Fibroblast of lung (primary cell): ENCODE measurements around the gene RRAS. TPM values are rescaled to one million over a fixed set of nuclear protein-coding genes. Genes with fewer than 3 reads are reported as not detected.

Experiments
- DNase-seq, 2 donors: peaks; one replicate each; pipeline versions ENCODE4 v3.0.0 to v3.0.0-alpha.2; 2010; ENCODE audit warnings: low read depth in 2 of 2
- H2AFZ ChIP-seq: 2 replicates; pipeline ENCODE4 v1.5.1; 2012; ENCODE audit warnings: low read length, control low read depth, inconsistent platforms
- H3K27ac ChIP-seq: 2 replicates; pipeline ENCODE4 v1.5.1; 2011; ENCODE audit warnings: low read length, control low read depth; ENCODE audit not compliant: insufficient read depth
- H3K27me3 ChIP-seq: 2 replicates; pipeline ENCODE4 v1.5.1; 2011; ENCODE audit warnings: mild to moderate bottlenecking, low read length; ENCODE audit not compliant: control insufficient read depth, insufficient read depth
- H3K36me3 ChIP-seq: 2 replicates; pipeline ENCODE4 v1.5.1; 2011; ENCODE audit warnings: low read length; ENCODE audit not compliant: control insufficient read depth, insufficient read depth
- H3K4me1 ChIP-seq: 2 replicates; pipeline ENCODE4 v1.5.1; 2011; ENCODE audit warnings: low read length; ENCODE audit not compliant: control insufficient read depth, insufficient read depth; ENCODE audit errors: extremely low read depth
- H3K4me2 ChIP-seq: 2 replicates; pipeline ENCODE4 v1.5.1; 2011; ENCODE audit warnings: low read length, control low read depth; ENCODE audit not compliant: insufficient read depth; ENCODE audit errors: extremely low read depth
- H3K4me3 ChIP-seq, 4 experiments: fragments of 200-600 bp in 1 of 4; sonication (generic) in 1 of 4; replicated peaks in 1 of 4; 2 replicates each; pipeline ENCODE4 v1.5.1; 2011 to 2016; ENCODE audit warnings: low read length in 4 of 4, low read depth in 3 of 4, mild to moderate bottlenecking in 3 of 4, control low read depth in 2 of 4, inconsistent platforms in 1 of 4, mixed read lengths in 1 of 4; ENCODE audit not compliant: insufficient read depth in 1 of 4; ENCODE audit errors: control extremely low read depth in 1 of 4
- H3K79me2 ChIP-seq: 2 replicates; pipeline ENCODE4 v1.5.1; 2012; ENCODE audit warnings: mild to moderate bottlenecking, low read length, inconsistent platforms; ENCODE audit not compliant: control insufficient read depth, insufficient read depth
- H3K9ac ChIP-seq: 2 replicates; pipeline ENCODE4 v1.5.1; 2011; ENCODE audit warnings: mild to moderate bottlenecking, low read length, control low read depth; ENCODE audit not compliant: insufficient read depth
- H3K9me3 ChIP-seq: 2 replicates; pipeline ENCODE4 v1.5.1; 2012; ENCODE audit warnings: low read depth, low read length; ENCODE audit not compliant: control insufficient read depth, insufficient read depth
- H4K20me1 ChIP-seq: 2 replicates; pipeline ENCODE4 v1.5.1; 2011; ENCODE audit warnings: low read length; ENCODE audit not compliant: control insufficient read depth, insufficient read depth; ENCODE audit errors: extremely low read depth
- EZH2 ChIP-seq: IDR thresholded peaks from 2 replicates; pipeline ENCODE4 v1.5.1; 2012; ENCODE audit warnings: low read length, control low read depth, mild to moderate bottlenecking; ENCODE audit errors: missing control alignments
- polyA plus RNA-seq, 2 donors: library from polyadenylated mRNA; depleted of rRNA in 1 of 2; stranded (reverse) in 1 of 2; unstranded in 1 of 2; fragments of >200 nt; gene quantifications; 2 replicates each; pipeline ENCODE4 v1.2.1, GENCODE V29; 2011 to 2012; ENCODE audit warnings: missing spikeins in 1 of 2
- total RNA-seq: library from RNA; depleted of rRNA; stranded (reverse); fragments of >200 nt; gene quantifications from 2 replicates; pipeline ENCODE4 v1.2.1, GENCODE V29; 2014
- TF ChIP-seq, protein P1 (sequence below), 2 donors: IDR thresholded peaks in 1 of 2; conservative IDR thresholded peaks in 1 of 2; 1 replicate in 1 of 2; 2 replicates in 1 of 2; pipeline ENCODE4 v1.5.1; 2011 to 2012; ENCODE audit warnings: low read length in 2 of 2, control low read depth in 1 of 2, inconsistent platforms in 1 of 2, low read depth in 1 of 2, mild to moderate bottlenecking in 1 of 2

Gene RRAS
- total and polyA plus RNA-seq, 2 donors (not counting 1 experiment from before 2014, with no cell fraction given) = 60.1 to 129 TPM

GRCh38 chr19:49651029-49651819 lies 11.3 kb upstream of the RRAS start:
- no peaks in the 10 kb centered on the region for H4K20me1 ChIP-seq
- no peaks in the 10 kb centered on the region for H3K9me3 ChIP-seq
- DNase-seq = no peak
- no peak overlapping the region for H3K4me3 ChIP-seq
- H3K79me2 ChIP-seq = peaks cover 17% of the 10 kb centered on the region
- no peak for TF ChIP-seq EZH2
- TF ChIP-seq, protein P1, sequence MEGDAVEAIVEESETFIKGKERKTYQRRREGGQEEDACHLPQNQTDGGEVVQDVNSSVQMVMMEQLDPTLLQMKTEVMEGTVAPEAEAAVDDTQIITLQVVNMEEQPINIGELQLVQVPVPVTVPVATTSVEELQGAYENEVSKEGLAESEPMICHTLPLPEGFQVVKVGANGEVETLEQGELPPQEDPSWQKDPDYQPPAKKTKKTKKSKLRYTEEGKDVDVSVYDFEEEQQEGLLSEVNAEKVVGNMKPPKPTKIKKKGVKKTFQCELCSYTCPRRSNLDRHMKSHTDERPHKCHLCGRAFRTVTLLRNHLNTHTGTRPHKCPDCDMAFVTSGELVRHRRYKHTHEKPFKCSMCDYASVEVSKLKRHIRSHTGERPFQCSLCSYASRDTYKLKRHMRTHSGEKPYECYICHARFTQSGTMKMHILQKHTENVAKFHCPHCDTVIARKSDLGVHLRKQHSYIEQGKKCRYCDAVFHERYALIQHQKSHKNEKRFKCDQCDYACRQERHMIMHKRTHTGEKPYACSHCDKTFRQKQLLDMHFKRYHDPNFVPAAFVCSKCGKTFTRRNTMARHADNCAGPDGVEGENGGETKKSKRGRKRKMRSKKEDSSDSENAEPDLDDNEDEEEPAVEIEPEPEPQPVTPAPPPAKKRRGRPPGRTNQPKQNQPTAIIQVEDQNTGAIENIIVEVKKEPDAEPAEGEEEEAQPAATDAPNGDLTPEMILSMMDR (conservative IDR thresholded peaks at IDR 0.05 in 1 of 2, IDR thresholded peaks at IDR 0.05 in 1 of 2; ENCODE audit: low read depth in 1 of 2, low read length in 2 of 2) = no peak
- peaks cover 37% of the 10 kb centered on the region for H3K36me3 ChIP-seq
- H2AFZ ChIP-seq = no peak overlapping the region
- H3K27ac ChIP-seq = no peak overlapping the region
- no peaks in the 10 kb centered on the region for H3K27me3 ChIP-seq
- no peak overlapping the region for H3K4me2 ChIP-seq
- no peak overlapping the region for H3K9ac ChIP-seq
- no peaks in the 10 kb centered on the region for H3K4me1 ChIP-seq

DNA sequence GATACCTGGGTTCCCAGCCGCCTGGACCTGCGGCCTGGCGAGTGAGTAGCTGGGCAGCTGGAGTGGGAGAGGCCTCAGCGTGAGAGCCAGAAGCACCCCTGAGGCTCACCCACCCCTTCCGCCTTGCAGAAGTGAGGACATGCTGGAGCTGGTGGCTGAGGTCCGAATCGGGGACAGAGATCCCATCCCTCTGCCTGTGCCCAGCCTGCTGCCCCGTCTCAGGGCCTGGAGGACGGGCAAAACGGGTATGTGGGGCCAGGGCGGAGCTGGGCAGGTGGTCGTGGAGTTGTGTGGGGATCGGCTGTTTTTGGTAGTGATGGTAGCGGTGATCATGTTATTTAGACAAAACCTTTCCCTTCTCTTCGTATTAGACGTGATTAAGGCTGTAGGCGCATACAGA lies 6.6 kb upstream of the RRAS start:
- Histone ChIP-seq H3K9ac (no peak overlapping the region), H3K4me3 (no peak overlapping the region), H4K20me1 (no peaks in the 10 kb centered on the region), H3K4me1 (peaks cover 4% of the 10 kb centered on the region), H3K27me3 (no peaks in the 10 kb centered on the region), H3K79me2 (peaks cover 58% of the 10 kb centered on the region), H3K4me2 (no peak overlapping the region), H2AFZ (no peak overlapping the region), H3K36me3 (peaks cover 25% of the 10 kb centered on the region), H3K9me3 (no peaks in the 10 kb centered on the region), H3K27ac (no peak overlapping the region)
- DNase-seq = no peak
- TF ChIP-seq, protein P1 (conservative IDR thresholded peaks at IDR 0.05 in 1 of 2, IDR thresholded peaks at IDR 0.05 in 1 of 2; ENCODE audit: low read depth in 1 of 2, low read length in 2 of 2) = no peak
- no peak for TF ChIP-seq EZH2

DNA sequence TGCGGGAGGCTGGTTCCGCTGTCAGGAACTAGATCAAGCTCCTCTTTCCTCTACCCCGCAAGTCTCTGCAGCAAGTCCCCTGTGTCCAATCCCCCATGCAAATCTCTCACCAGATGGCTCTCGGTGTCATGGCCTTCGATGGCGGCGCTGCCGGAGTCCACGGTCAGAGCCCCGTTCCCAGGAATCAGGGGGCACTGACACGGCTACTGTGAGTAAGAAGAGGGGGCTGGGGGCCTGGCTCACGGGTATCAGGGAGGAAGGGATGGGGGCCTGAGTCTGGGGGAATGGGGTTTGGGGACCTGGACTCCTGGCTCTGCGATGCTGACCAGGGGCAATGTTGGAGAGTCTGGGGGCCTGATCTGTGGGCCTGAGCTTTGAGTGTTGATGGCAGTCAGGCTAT lies 6.1 kb upstream of the RRAS start:
- DNase-seq = no peak
- Histone ChIP-seq H3K27ac (no peak overlapping the region), H3K9me3 (no peaks in the 10 kb centered on the region), H3K27me3 (no peaks in the 10 kb centered on the region), H3K4me3 (no peak overlapping the region), H4K20me1 (no peaks in the 10 kb centered on the region), H2AFZ (no peak overlapping the region), H3K9ac (no peak overlapping the region), H3K4me2 (no peak overlapping the region), H3K36me3 (peaks cover 21% of the 10 kb centered on the region), H3K79me2 (peaks cover 58% of the 10 kb centered on the region), H3K4me1 (peaks cover 4% of the 10 kb centered on the region)
- TF ChIP-seq, protein P1 (conservative IDR thresholded peaks at IDR 0.05 in 1 of 2, IDR thresholded peaks at IDR 0.05 in 1 of 2; ENCODE audit: low read depth in 1 of 2, low read length in 2 of 2) = no peak
- TF ChIP-seq EZH2 = no peak
